ENCODE measurements around the gene CCL28. TPM values are rescaled to one million over a fixed set of nuclear protein-coding genes. Genes with fewer than 3 reads are reported as not detected.
"Not testable (repeated sequence)": the region's sequence is repeated elsewhere in the genome, so short reads cannot be mapped to it uniquely, and the experiment has no call there.

Gene CCL28
- total and polyA plus RNA-seq, 8 donors, result 0.29 to 6.4 (median 0.55) TPM

- ATAC-seq (peak; percentile 6), DNase-seq (no peak)
- H3K9me3 ChIP-seq, result no peaks in the 10 kb centered on the region
- H3K4me3 ChIP-seq, result no peak overlapping the region
- H3K4me1 ChIP-seq, result no peaks in the 10 kb centered on the region
- H3K27ac ChIP-seq, result no peak overlapping the region
- H3K36me3 ChIP-seq, result no peaks in the 10 kb centered on the region
- no peak for TF ChIP-seq CTCF (IDR thresholded peaks at IDR 0.05)
- intact Hi-C loops (cut with DNase I), result no loop called here
- H3K27me3 ChIP-seq, result no peaks in the 10 kb centered on the region
Observed at GRCh38 chr5:43410414-43410813, 1.8 kb downstream of the CCL28 start.

- no peaks in the 10 kb centered on the region for H3K36me3 ChIP-seq
- intact Hi-C loops (cut with DNase I), result no loop called here
- ATAC-seq, result peak; percentile 92
- no peaks in the 10 kb centered on the region for H3K4me1 ChIP-seq
- H3K27ac ChIP-seq, result peak overlapping the region in 1 of 2 donors; percentile 69
- peak in 1 of 4 donors; percentile 55 for DNase-seq
- no peaks in the 10 kb centered on the region for H3K9me3 ChIP-seq
- no peaks in the 10 kb centered on the region for H3K27me3 ChIP-seq
- TF ChIP-seq CTCF (IDR thresholded peaks at IDR 0.05), result no peak
- H3K4me3 ChIP-seq, result no peak overlapping the region
Observed at GRCh38 chr5:43409809-43410271, 2.4 kb downstream of the CCL28 start.

GRCh38 chr5:43402524-43403066 lies 9.6 kb downstream of the CCL28 start:
- intact Hi-C loops (cut with DNase I); H3K36me3 ChIP-seq; H3K4me3 ChIP-seq; ATAC-seq; H3K9me3 ChIP-seq; H3K27ac ChIP-seq; H3K27me3 ChIP-seq; H3K4me1 ChIP-seq; DNase-seq: not testable (repeated sequence)

GRCh38 chr5:43401827-43402226 lies 10.4 kb downstream of the CCL28 start:
- H3K9me3 ChIP-seq, result no peaks in the 10 kb centered on the region
- TF ChIP-seq CTCF (IDR thresholded peaks at IDR 0.05), result no peak
- intact Hi-C loops (cut with DNase I), result no loop called here
- DNase-seq (no peak), ATAC-seq (no peak)
- peaks cover 0 to 4% of the 10 kb centered on the region in 2 donors for H3K27me3 ChIP-seq
- no peaks in the 10 kb centered on the region for H3K36me3 ChIP-seq
- H3K27ac ChIP-seq, result no peak overlapping the region
- H3K4me1 ChIP-seq, result peaks cover 0 to 6% of the 10 kb centered on the region in 2 donors
- no peak overlapping the region for H3K4me3 ChIP-seq

- Histone ChIP-seq H3K4me1 (peaks cover 0 to 9% of the 10 kb centered on the region in 2 donors), H3K27ac (no peak overlapping the region), H3K9me3 (no peaks in the 10 kb centered on the region), H3K4me3 (no peak overlapping the region), H3K36me3 (no peaks in the 10 kb centered on the region), H3K27me3 (peaks cover 0 to 9% of the 10 kb centered on the region in 2 donors)
- DNase-seq (no peak), ATAC-seq (no peak)
- intact Hi-C loops (cut with DNase I), result no loop called here
- no peak for TF ChIP-seq CTCF (IDR thresholded peaks at IDR 0.05)
Observed at GRCh38 chr5:43400082-43400481, 12.1 kb downstream of the CCL28 start.

Data from left lung (tissue), 10 donors.